Prostate gland (tissue), 2 donors: Measurements from ENCODE around the gene ZNF710. TPM values are rescaled to one million over a fixed set of nuclear protein-coding genes. Genes with fewer than 3 reads are reported as not detected.
A peak's percentile ranks its signal among the peaks of the same experiment; 100 is the strongest.

Experiments
- DNase-seq: peaks from one replicate; pipeline ENCODE4 v3.0.0-alpha.2; 2019; ENCODE audit warnings: low spot score
- H3K27ac ChIP-seq, 2 donors: fragments of 200-600 bp; sonication (generic); 2 replicates each; pipeline ENCODE4 v1.5.1; 2017 to 2019
- H3K27me3 ChIP-seq: fragments of 200-600 bp; sonication (generic); replicated peaks from 2 replicates; pipeline ENCODE4 v1.5.1; 2019; ENCODE audit not compliant: insufficient read depth
- H3K36me3 ChIP-seq, 2 donors: fragments of 200-600 bp; sonication (generic); 1 replicate in 1 of 2; 2 replicates in 1 of 2; pipeline versions ENCODE4 v1.5.1 to v1.8.1; 2017 to 2019
- H3K4me1 ChIP-seq: fragments of 200-600 bp; sonication (generic); replicated peaks from 2 replicates; pipeline ENCODE4 v1.5.1; 2019
- H3K4me3 ChIP-seq, 2 donors: fragments of 200-600 bp; sonication (generic); 2 replicates each; pipeline ENCODE4 v1.5.1; 2017 to 2019
- H3K9me3 ChIP-seq: fragments of 200-600 bp; sonication (generic); 2 replicates; pipeline ENCODE4 v1.5.1; 2017
- CTCF ChIP-seq, 4 experiments: fragments of 200-600 bp in 2 of 4; fragments of 450-650 bp in 2 of 4; sonication (generic) in 2 of 4; IDR thresholded peaks; 1 replicate in 3 of 4; 2 replicates in 1 of 4; pipeline ENCODE4 v1.5.1; 2016 to 2019; ENCODE audit warnings: antibody characterized with exemption in 4 of 4, mild to moderate bottlenecking in 2 of 4, moderate library complexity in 2 of 4
- POLR2A ChIP-seq: fragments of 450-650 bp; IDR thresholded peaks from one replicate; pipeline ENCODE4 v1.6.1; 2016; ENCODE audit warnings: antibody characterized with exemption, mild to moderate bottlenecking
- POLR2AphosphoS5 ChIP-seq: sonication (generic); formaldehyde crosslinking; IDR thresholded peaks from one replicate; pipeline ENCODE4 v1.6.1; 2017; ENCODE audit warnings: antibody characterized with exemption
- WGBS: methylation state at CpG from one replicate; pipeline ENCODE4 v1.1.5; 2018; 5-methylcytosine and 5-hydroxymethylcytosine counted together
- intact Hi-C: fragments of 100-400 bp; cut with DNase I; formaldehyde crosslinking; loops from one replicate; pipeline ENCODE4 v1.14.2; 2022
- total RNA-seq, 2 donors: library from RNA; depleted of rRNA; stranded (reverse); fragments of >200 nt; gene quantifications; one replicate each; pipeline ENCODE4 v1.1.0, GENCODE V29; 2016

Gene ZNF710
- total RNA-seq, 2 donors from 2014 or later = 13.6 to 18.0 TPM

DNA sequence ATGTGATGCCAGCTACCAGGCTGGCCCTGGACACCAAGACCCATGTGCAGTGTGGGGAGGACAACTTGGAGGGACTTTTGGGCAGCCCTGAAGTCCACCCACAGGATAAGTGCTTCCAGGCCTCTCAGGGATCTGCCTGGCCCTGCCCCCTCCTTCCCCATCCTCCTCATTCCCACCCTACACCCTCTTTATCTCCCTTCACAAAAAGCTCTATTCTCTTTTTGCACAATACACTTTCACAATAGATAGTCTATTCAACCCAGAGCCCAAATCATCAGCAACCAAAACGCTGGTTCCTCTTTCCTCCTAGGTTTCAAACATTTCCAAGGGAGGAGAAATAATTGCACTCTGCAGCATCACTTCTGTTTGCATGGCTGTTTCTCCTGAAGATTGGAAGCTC is 7.8 kb upstream of the ZNF710 start:
- Histone ChIP-seq H3K27ac (no peak overlapping the region), H3K9me3 (no peaks in the 10 kb centered on the region), H3K4me3 (no peak overlapping the region), H3K27me3 (no peaks in the 10 kb centered on the region), H3K4me1 (no peaks in the 10 kb centered on the region), H3K36me3 (no peaks in the 10 kb centered on the region)
- no peak for TF ChIP-seq CTCF (IDR thresholded peaks at IDR 0.05)
- TF ChIP-seq POLR2AphosphoS5 = no peak
- no peak for TF ChIP-seq POLR2A
- no peak for DNase-seq
- WGBS = 50% methylated on average over 1 of the region's 1 CpG
- intact Hi-C loops = no loop called here

GRCh38 chr15:89997079-89997478 is 4.0 kb upstream of the ZNF710 start:
- intact Hi-C loops = no loop called here
- Histone ChIP-seq H3K4me1 (no peaks in the 10 kb centered on the region), H3K36me3 (no peaks in the 10 kb centered on the region), H3K27ac (no peak overlapping the region), H3K27me3 (no peaks in the 10 kb centered on the region), H3K4me3 (no peak overlapping the region), H3K9me3 (no peaks in the 10 kb centered on the region)
- DNase-seq = no peak
- 82% methylated on average over 4 of the region's 4 CpGs for WGBS
- no peak for TF ChIP-seq CTCF (IDR thresholded peaks at IDR 0.05)
- TF ChIP-seq POLR2A = no peak
- TF ChIP-seq POLR2AphosphoS5 = no peak

- intact Hi-C loops = no loop called here
- H3K4me1 ChIP-seq = no peaks in the 10 kb centered on the region
- no peaks in the 10 kb centered on the region for H3K36me3 ChIP-seq
- TF ChIP-seq CTCF (IDR thresholded peaks at IDR 0.05) (no peak), POLR2AphosphoS5 (no peak), POLR2A (no peak)
- H3K27ac ChIP-seq = no peak overlapping the region
- no peaks in the 10 kb centered on the region for H3K9me3 ChIP-seq
- 46% methylated on average over 5 of the region's 5 CpGs for WGBS
- no peak for DNase-seq
- H3K27me3 ChIP-seq = no peaks in the 10 kb centered on the region
- H3K4me3 ChIP-seq = no peak overlapping the region
Observed at GRCh38 chr15:89998141-89998661, 2.9 kb upstream of the ZNF710 start.

GRCh38 chr15:89998923-89999675 is 2.0 kb upstream of the ZNF710 start:
- intact Hi-C loops = no loop called here
- H3K9me3 ChIP-seq = no peaks in the 10 kb centered on the region
- 66% methylated on average over 12 of the region's 12 CpGs for WGBS
- H3K27me3 ChIP-seq = no peaks in the 10 kb centered on the region
- TF ChIP-seq CTCF (IDR thresholded peaks at IDR 0.05) (no peak), POLR2A (no peak), POLR2AphosphoS5 (no peak)
- no peaks in the 10 kb centered on the region for H3K4me1 ChIP-seq
- H3K36me3 ChIP-seq = no peaks in the 10 kb centered on the region
- H3K27ac ChIP-seq = no peak overlapping the region
- DNase-seq = no peak
- H3K4me3 ChIP-seq = no peak overlapping the region

DNA sequence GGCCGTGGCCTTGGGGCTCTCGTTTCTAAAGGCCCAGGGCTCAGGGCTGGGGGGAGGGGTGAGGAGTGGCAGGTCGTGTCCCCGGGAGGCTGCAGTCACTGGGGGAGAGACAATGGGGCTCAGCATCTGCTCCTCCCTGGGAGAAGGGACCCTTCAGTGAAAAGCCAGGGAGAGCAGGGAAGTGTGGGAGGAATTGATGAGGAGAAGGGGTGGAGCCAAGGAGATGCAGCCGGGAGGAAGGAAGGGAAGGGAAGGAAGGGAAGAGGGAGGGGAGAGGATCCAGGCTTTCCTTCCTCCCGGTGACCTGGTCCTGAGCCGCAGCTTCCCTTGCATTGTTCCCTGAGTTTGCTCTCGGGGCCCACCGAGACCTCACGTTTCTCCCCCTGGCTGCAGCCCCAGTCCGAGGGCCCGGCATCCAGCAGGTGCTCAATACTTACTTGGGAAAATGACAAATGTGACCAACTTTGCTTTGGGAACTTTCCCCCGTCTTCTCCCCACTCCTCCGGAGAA is 1.4 kb upstream of the ZNF710 start:
- TF ChIP-seq CTCF (IDR thresholded peaks at IDR 0.05) (no peak), POLR2A (no peak), POLR2AphosphoS5 (no peak)
- no peaks in the 10 kb centered on the region for H3K36me3 ChIP-seq
- WGBS = 42% methylated on average over 14 of the region's 14 CpGs
- no peak for DNase-seq
- intact Hi-C loops = loop anchor here (5.0 to 10.0 kb wide), 2 partner anchors 83 to 215 kb away; no protein-coding TSS in a partner anchor
- H3K27ac ChIP-seq = peak overlapping the region; percentile 81 to 84
- H3K4me3 ChIP-seq = peak overlapping the region in 1 of 2 donors; percentile 90
- no peaks in the 10 kb centered on the region for H3K27me3 ChIP-seq
- no peaks in the 10 kb centered on the region for H3K9me3 ChIP-seq
- H3K4me1 ChIP-seq = no peaks in the 10 kb centered on the region
